Gastrocnemius medialis (tissue), 4 donors: ENCODE data around the gene HINT3. TPM values are rescaled to one million over a fixed set of nuclear protein-coding genes. Genes with fewer than 3 reads are reported as not detected.
A peak's percentile ranks its signal among the peaks of the same experiment; 100 is the strongest.
"Not testable (repeated sequence)": the region's sequence is repeated elsewhere in the genome, so short reads cannot be mapped to it uniquely, and the experiment has no call there.

Experiments
- ATAC-seq, 2 donors: fragments of 150-250 bp; one replicate each; pipeline ENCODE4 v1.9.1; 2016
- DNase-seq, 2 donors: peaks; one replicate each; pipeline ENCODE4 v3.0.0-alpha.2; 2019
- H3K27ac ChIP-seq, 4 donors: fragments of 200-600 bp; sonication (generic); 1 replicate in 1 of 4; 2 replicates in 3 of 4; pipeline ENCODE4 v1.5.1; 2016 to 2018; ENCODE audit warnings: mild to moderate bottlenecking in 2 of 4, moderate library complexity in 1 of 4
- H3K27me3 ChIP-seq, 3 donors: fragments of 200-600 bp; sonication (generic) in 2 of 3; 1 replicate in 1 of 3; 2 replicates in 2 of 3; pipeline versions ENCODE4 v1.5.1 to v1.6.0; 2016 to 2019; ENCODE audit warnings: mild to moderate bottlenecking in 1 of 3, moderate library complexity in 1 of 3
- H3K36me3 ChIP-seq, 2 donors: fragments of 200-600 bp; sonication (generic) in 1 of 2; one replicate each; pipeline ENCODE4 v1.5.1; 2017 to 2018
- H3K4me1 ChIP-seq, 2 donors: fragments of 200-600 bp; sonication (generic) in 1 of 2; one replicate each; pipeline ENCODE4 v1.5.1; 2016 to 2017; ENCODE audit warnings: mild to moderate bottlenecking in 2 of 2
- H3K4me3 ChIP-seq, 4 donors: fragments of 200-600 bp; sonication (generic) in 3 of 4; 1 replicate in 1 of 4; 2 replicates in 3 of 4; pipeline ENCODE4 v1.5.1; 2016 to 2019; ENCODE audit warnings: mild to moderate bottlenecking in 2 of 4
- H3K9me3 ChIP-seq, 3 donors: fragments of 200-600 bp; sonication (generic) in 2 of 3; 1 replicate in 1 of 3; 2 replicates in 2 of 3; pipeline ENCODE4 v1.5.1; 2016 to 2019
- CTCF ChIP-seq, 5 experiments: fragments of 450-650 bp in 3 of 5; fragments of 200-600 bp in 2 of 5; sonication (generic) in 2 of 5; IDR thresholded peaks in 4 of 5; conservative IDR thresholded peaks in 1 of 5; 1 replicate in 4 of 5; 2 replicates in 1 of 5; pipeline ENCODE4 v1.5.1; 2016 to 2019; ENCODE audit warnings: antibody characterized with exemption in 5 of 5, mild to moderate bottlenecking in 3 of 5, moderate library complexity in 3 of 5
- POLR2A ChIP-seq, 2 donors: fragments of 450-650 bp; IDR thresholded peaks; one replicate each; pipeline ENCODE4 v1.6.1; 2017; ENCODE audit warnings: antibody characterized with exemption in 2 of 2, mild to moderate bottlenecking in 2 of 2, moderate library complexity in 2 of 2
- in situ Hi-C, 4 donors: fragments of 200-750 bp; cut with MboI; loops; one replicate each; pipeline versions ENCODE4 v1.15.0 to v1.8.0; 2017; ENCODE audit warnings: low sequenced_read_pairs in 4 of 4
- intact Hi-C: fragments of 100-400 bp; cut with DNase I; formaldehyde crosslinking; loops from one replicate; pipeline ENCODE4 v1.15.1; 2023; ENCODE audit warnings: low total_unique reads
- total RNA-seq, 4 donors: library from RNA; depleted of rRNA; stranded (reverse); fragments of >200 nt; gene quantifications; one replicate each; pipeline versions ENCODE4 v1.1.0 to v1.2.3, GENCODE V29; 2016

Gene HINT3
- total RNA-seq, result 10 to 100 TPM; 54.3 to 81.5 (median 67.5) TPM

- H3K27me3 ChIP-seq, result no peaks in the 10 kb centered on the region
- no peaks in the 10 kb centered on the region for H3K9me3 ChIP-seq
- TF ChIP-seq POLR2A (IDR thresholded peaks at IDR 0.05), result peak; percentile 59 to 62
- TF ChIP-seq CTCF (IDR thresholded peaks at IDR 0.05 in 4 of 5, conservative IDR thresholded peaks at IDR 0.05 in 1 of 5), result peak; percentile 97 to 99 (median 98)
- H3K36me3 ChIP-seq, result no peaks in the 10 kb centered on the region
- peaks cover 10 to 20% of the 10 kb centered on the region in 2 donors for H3K4me1 ChIP-seq
- intact Hi-C loops (loop anchor here (1.0 to 5.0 kb wide), 4 partner anchors 38 to 645 kb away; no protein-coding TSS in a partner anchor), in situ Hi-C loops (loop anchor here in 3 of 4 donors (10.0 to 25.0 kb wide), 3 partner anchors 94 to 644 kb away; partner anchors contain the start of gene HDDC2 (in 1 of the 3))
- peak within 1 kb of the TSS; percentile 62 to 97 (median 82) for H3K4me3 ChIP-seq
- DNase-seq (peak; percentile 93 to 94), ATAC-seq (peak; percentile 93 to 98)
- peak within 1 kb of the TSS; percentile 83 to 95 (median 92) for H3K27ac ChIP-seq
Measured at GRCh38 chr6:125956506-125957390, at the start of gene HINT3. TSS of gene HINT3 (plus strand) at chr6:125956770. CDS start at chr6:125956978, 208 bp downstream.

GRCh38 chr6:125910527-125910926, 46.0 kb upstream of the HINT3 start:
- no peak overlapping the region for H3K27ac ChIP-seq
- no peaks in the 10 kb centered on the region for H3K4me1 ChIP-seq
- H3K27me3 ChIP-seq, result no peaks in the 10 kb centered on the region
- no peak overlapping the region for H3K4me3 ChIP-seq
- TF ChIP-seq POLR2A (IDR thresholded peaks at IDR 0.05) (no peak), CTCF (IDR thresholded peaks at IDR 0.05 in 4 of 5, conservative IDR thresholded peaks at IDR 0.05 in 1 of 5) (no peak)
- intact Hi-C loops (no loop called here), in situ Hi-C loops (no loop called here)
- no peaks in the 10 kb centered on the region for H3K9me3 ChIP-seq
- DNase-seq (no peak), ATAC-seq (no peak)
- H3K36me3 ChIP-seq, result no peaks in the 10 kb centered on the region

GRCh38 chr6:125911051-125911451, 45.5 kb upstream of the HINT3 start:
- H3K4me1 ChIP-seq, DNase-seq, H3K9me3 ChIP-seq, ATAC-seq, H3K36me3 ChIP-seq, intact Hi-C loops, H3K27me3 ChIP-seq, H3K27ac ChIP-seq, H3K4me3 ChIP-seq, in situ Hi-C loops: not testable (repeated sequence)

GRCh38 chr6:125912430-125912829, 44.1 kb upstream of the HINT3 start:
- intact Hi-C loops, DNase-seq, ATAC-seq, H3K36me3 ChIP-seq, in situ Hi-C loops, H3K4me1 ChIP-seq, H3K9me3 ChIP-seq, H3K27me3 ChIP-seq, H3K4me3 ChIP-seq, H3K27ac ChIP-seq: not testable (repeated sequence)

- in situ Hi-C loops, result no loop called here
- DNase-seq (no peak), ATAC-seq (no peak)
- Histone ChIP-seq H3K9me3 (no peaks in the 10 kb centered on the region), H3K4me3 (no peak overlapping the region), H3K36me3 (peaks cover 0 to 5% of the 10 kb centered on the region in 2 donors), H3K4me1 (peaks cover 0 to under 1% of the 10 kb centered on the region in 2 donors), H3K27me3 (no peaks in the 10 kb centered on the region), H3K27ac (no peak overlapping the region)
- TF ChIP-seq CTCF (IDR thresholded peaks at IDR 0.05 in 4 of 5, conservative IDR thresholded peaks at IDR 0.05 in 1 of 5) (no peak), POLR2A (IDR thresholded peaks at IDR 0.05) (no peak)
- intact Hi-C loops, result no loop called here
Measured at GRCh38 chr6:125913145-125913544, 43.4 kb upstream of the HINT3 start.
